K562 (cell line): Measurements from ENCODE around the gene CKS2. TPM values are rescaled to one million over a fixed set of nuclear protein-coding genes. Genes with fewer than 3 reads are reported as not detected.
A peak's percentile ranks its signal among the peaks of the same experiment; 100 is the strongest.

Experiments
- ATAC-seq: fragments of 200-7000 bp; cut with Tn5 transposase; 3 replicates; pipeline ENCODE4 v1.9.1; 2020; ENCODE audit warnings: moderate library complexity
- Bru-seq: library from RNA; stranded (reverse); fragments of 400-500 nt; gene quantifications from one replicate; lab custom pipeline; 2021; lab: Mats Ljungman, UMichigan
- BruChase-seq, 2 experiments: library from RNA; stranded (reverse); fragments of 400-500 nt; gene quantifications; one replicate each; lab custom pipeline; 2021; lab: Mats Ljungman, UMichigan
- BruUV-seq: library from RNA; stranded (reverse); fragments of 400-500 nt; replicated peaks from 2 replicates; lab custom pipeline; 2021; lab: Mats Ljungman, UMichigan
- CTCF ChIA-PET: fragments of 300-600 bp; formaldehyde crosslinking; extraction: SDS; loops from one replicate; lab custom pipeline; 2021; ENCODE audit warnings: low intra/inter-chr PET ratio; lab: Yijun Ruan, JAX
- POLR2A ChIA-PET: fragments of 300-600, 350-650 bp; sonication (Branson Sonifier 250); formaldehyde crosslinking; extraction: SDS; loops from one replicate; lab custom pipeline; 2021; ENCODE audit warnings: antibody characterized with exemption, inconsistent platforms; lab: Yijun Ruan, JAX
- DNase-seq, 4 experiments: peaks; one replicate each; pipeline versions ENCODE4 v3.0.0 to v3.0.0-alpha.2; 2011 to 2018; ENCODE audit warnings: low spot score in 3 of 4, mixed read lengths in 3 of 4; ENCODE audit errors: extremely low read depth in 1 of 4
- FAIRE-seq: peaks from 2 replicates; lab custom pipeline; 2011; peaks lifted over from hg19 to GRCh38; lab: Jason Lieb, UNC
- H2AFZ ChIP-seq: 2 replicates; pipeline ENCODE4 v1.6.0; 2011; ENCODE audit warnings: low read depth, low read length, control low read depth, inconsistent platforms
- H3K27ac ChIP-seq: fragments of 200-600 bp; 3 replicates; pipeline ENCODE4 v1.8.0; 2011; ENCODE audit warnings: low read depth, mild to moderate bottlenecking, control low read depth, inconsistent platforms, low read length, moderate library complexity, mixed read lengths; ENCODE audit errors: extremely low read depth
- H3K27me3 ChIP-seq, 2 experiments: fragments of 300-600 bp in 1 of 2; 2 replicates in 1 of 2; 3 replicates in 1 of 2; pipeline versions ENCODE4 v1.6.0 to v1.8.0; 2011; ENCODE audit warnings: inconsistent platforms in 2 of 2, low read length in 2 of 2, mild to moderate bottlenecking in 1 of 2, mixed read lengths in 1 of 2, moderate library complexity in 1 of 2; ENCODE audit not compliant: control insufficient read depth in 2 of 2, insufficient read depth in 2 of 2
- H3K36me3 ChIP-seq: fragments of 300-600 bp; 3 replicates; pipeline ENCODE4 v1.8.0; 2011; ENCODE audit warnings: mild to moderate bottlenecking, low read length, inconsistent platforms; ENCODE audit not compliant: control insufficient read depth, insufficient read depth
- H3K4me1 ChIP-seq, 2 experiments: fragments of 200-600 bp in 1 of 2; replicated peaks in 1 of 2; 2 replicates in 1 of 2; 3 replicates in 1 of 2; pipeline versions ENCODE4 v1.5.1 to v1.8.0; 2011; ENCODE audit warnings: inconsistent platforms in 2 of 2, low read length in 2 of 2, mild to moderate bottlenecking in 1 of 2, mixed read lengths in 1 of 2, moderate library complexity in 1 of 2; ENCODE audit not compliant: control insufficient read depth in 2 of 2, insufficient read depth in 2 of 2
- H3K4me2 ChIP-seq: 2 replicates; pipeline ENCODE4 v1.6.1; 2011; ENCODE audit warnings: low read length, control low read depth, inconsistent platforms, mixed read lengths; ENCODE audit not compliant: insufficient read depth
- H3K4me3 ChIP-seq: fragments of 200-600 bp; sonication (generic), shearing (Covaris generic); 2 replicates; pipeline ENCODE4 v1.5.1; 2016; ENCODE audit warnings: control low read depth, inconsistent platforms
- H3K79me2 ChIP-seq: fragments of 200-600 bp; 3 replicates; pipeline ENCODE4 v1.8.0; 2011; ENCODE audit warnings: low read length, inconsistent platforms; ENCODE audit not compliant: control insufficient read depth, insufficient read depth
- H3K9ac ChIP-seq, 2 experiments: 2 replicates each; pipeline versions ENCODE4 v1.6.0 to v1.6.1; 2011; ENCODE audit warnings: low read depth in 2 of 2, low read length in 2 of 2, control low read depth in 1 of 2, inconsistent platforms in 1 of 2, mild to moderate bottlenecking in 1 of 2, mixed read lengths in 1 of 2; ENCODE audit not compliant: insufficient read depth in 1 of 2
- H3K9me1 ChIP-seq: one replicate; pipeline ENCODE4 v1.6.0; 2011; ENCODE audit warnings: inconsistent platforms, mild to moderate bottlenecking, low read length, moderate library complexity; ENCODE audit not compliant: control insufficient read depth, insufficient read depth
- H3K9me3 ChIP-seq: replicated peaks from 2 replicates; pipeline ENCODE4 v1.5.1; 2011; ENCODE audit warnings: low read depth, low read length, inconsistent platforms; ENCODE audit not compliant: control insufficient read depth, insufficient read depth
- H4K20me1 ChIP-seq: replicated peaks from 2 replicates; pipeline ENCODE4 v1.6.1; 2011; ENCODE audit warnings: low read length, inconsistent platforms, mixed read lengths; ENCODE audit not compliant: control insufficient read depth, insufficient read depth
- CXXC5 ChIP-seq: fragments of 250-450 bp; sonication (Bioruptor Pico); IDR thresholded peaks from 2 replicates; pipeline ENCODE4 v1.8.0; 2022; ENCODE audit warnings: inconsistent platforms, mild to moderate bottlenecking, moderate library complexity
- HSF4 ChIP-seq: fragments of 250-450 bp; sonication (Bioruptor Pico); IDR thresholded peaks from 2 replicates; pipeline ENCODE4 v2.1.2; 2022; ENCODE audit warnings: mild to moderate bottlenecking, moderate library complexity, borderline replicate concordance
- PTRF ChIP-seq: fragments of 450-650 bp; IDR thresholded peaks from 2 replicates; pipeline ENCODE4 v1.6.1; 2016; ENCODE audit warnings: mild to moderate bottlenecking, missing genetic modification characterization, missing compliant biosample characterization
- ZBTB2 ChIP-seq: fragments of 450-650 bp; IDR thresholded peaks from 2 replicates; pipeline ENCODE4 v1.6.1; 2016; ENCODE audit warnings: antibody characterized with exemption
- ZNF121 ChIP-seq: sonication (generic); formaldehyde crosslinking; conservative IDR thresholded peaks from 2 replicates; pipeline ENCODE4 v1.8.0; 2022; ENCODE audit warnings: missing genetic modification reagents
- ZNF592 ChIP-seq: fragments of 450-650 bp; IDR thresholded peaks from 2 replicates; pipeline ENCODE4 v1.6.1; 2017; ENCODE audit warnings: antibody characterized with exemption, mild to moderate bottlenecking
- WGBS: fragments of 100-300 bp; shearing (Covaris generic); methylation state at CpG from one replicate; pipeline ENCODE4 v1.1.6; 2016; ENCODE audit warnings: low coverage, mixed read lengths; ENCODE audit not compliant: insufficient coverage; ENCODE audit errors: missing lambda C conversion rate; 5-methylcytosine and 5-hydroxymethylcytosine counted together
- in situ Hi-C: fragments of 300-500 bp; cut with MboI; formaldehyde crosslinking; loops from 4 replicates; pipeline ENCODE4 v1.15.0; 2018; ENCODE audit warnings: inconsistent platforms, mixed read lengths
- intact Hi-C: fragments of 100-400 bp; cut with micrococcal nuclease; formaldehyde crosslinking; loops from 2 replicates; pipeline ENCODE4 v1.14.2; 2022
- long read RNA-seq, 3 experiments: library from polyadenylated mRNA in 2 of 3; library from RNA in 1 of 3; unstranded in 2 of 3; stranded (forward) in 1 of 3; transcript quantifications; one replicate each; pipeline ENCODE4 v2.0.0, GENCODE V29; 2019 to 2022
- polyA minus RNA-seq, 3 experiments: library from RNA; depleted of rRNA, polyadenylated mRNA; stranded (reverse); fragments of >200 nt; gene quantifications; 2 replicates each; pipeline ENCODE4 v1.2.3, GENCODE V29; 2011
- polyA plus RNA-seq, 8 experiments: library from polyadenylated mRNA; depleted of rRNA in 4 of 8; stranded (reverse) in 5 of 8; unstranded in 3 of 8; fragments of >200 nt; fragmentation: Nextera tagmentation in 2 of 8; fragmentation: Illumina TruSeq in 1 of 8; extraction: Ambion mirVana in 2 of 8; extraction: Trizol in 1 of 8; gene quantifications; 2 replicates each; pipeline versions ENCODE4 v1.2.1 to v1.2.3, GENCODE V29; 2011 to 2014; ENCODE audit warnings: inconsistent platforms in 1 of 8, missing spikeins in 1 of 8
- total RNA-seq, 7 experiments: library from RNA; depleted of rRNA in 6 of 7; stranded (reverse); fragments of >200 nt in 6 of 7; fragmentation: Illumina TruSeq in 2 of 7; extraction: Trizol in 2 of 7; gene quantifications; 2 replicates each; pipeline versions ENCODE4 v1.2.1 to v1.2.3, GENCODE V29; 2011 to 2021; ENCODE audit warnings: low replicate concordance in 1 of 7
- TF ChIP-seq, protein P1 (sequence below): IDR thresholded peaks from 2 replicates; pipeline ENCODE4 v1.6.1; 2014; ENCODE audit warnings: antibody characterized with exemption

CKS2 gene
- 19.4 and 24.0 TPM in 2 replicates for total RNA-seq (2011; cell fraction: chromatin; rRNA removed; ENCODE audit: low replicate concordance)
- total RNA-seq (2011; cell fraction: nucleolus; rRNA removed) = 23.8 TPM in 2 replicates
- 42.3 and 44.0 TPM in 2 replicates for total RNA-seq (2011; cell fraction: nucleoplasm; rRNA removed)
- total RNA-seq (2014; rRNA removed) (92.9 and 123 TPM in 2 replicates), total RNA-seq (2014; rRNA removed; fragmentation: Illumina TruSeq; extraction: Trizol) (300 and 321 TPM in 2 replicates), total RNA-seq (2015; rRNA removed; fragmentation: Illumina TruSeq; extraction: Trizol) (339 and 348 TPM in 2 replicates), total RNA-seq (2021) (146 and 167 TPM in 2 replicates), polyA plus RNA-seq (2011; rRNA removed) (429 and 448 TPM in 2 replicates), polyA plus RNA-seq (2014; fragmentation: Illumina TruSeq; extraction: Trizol) (248 and 256 TPM in 2 replicates), polyA plus RNA-seq (2014; fragmentation: Nextera tagmentation; extraction: Ambion mirVana) (100 to 1,000 TPM; 853 to 941 TPM), polyA plus RNA-seq (2014; rRNA removed) (241 and 319 TPM in 2 replicates), polyA minus RNA-seq (2011; rRNA and poly(A)+ RNA removed) (181 and 187 TPM in 2 replicates), Bru-seq, nascent RNA (percentile 98 among the genes with signal in this experiment), BruChase-seq, experiment 1, labeled RNA remaining after a 2-hour chase (percentile 98 among the genes with signal in this experiment), BruChase-seq, experiment 2, labeled RNA remaining after a 6-hour chase (percentile 98 among the genes with signal in this experiment)
- polyA plus RNA-seq (2011; cell fraction: cytosol; rRNA removed) = 508 and 550 TPM in 2 replicates
- polyA plus RNA-seq (2011; cell fraction: nucleus; rRNA removed) = 67.9 and 138 TPM in 2 replicates
- 138 and 394 TPM in 2 replicates for polyA plus RNA-seq (2012)
- polyA minus RNA-seq (2011; cell fraction: cytosol; rRNA and poly(A)+ RNA removed) = 77.6 and 77.9 TPM in 2 replicates
- polyA minus RNA-seq (2011; cell fraction: nucleus; rRNA and poly(A)+ RNA removed) = 18.2 and 31.9 TPM in 2 replicates
- long read RNA-seq, experiment 1, transcript CKS2-201 (3 exons, 613 nt) = major isoform, 111 of 185 reads
- long read RNA-seq, experiment 1, partial matches to known transcripts = 71 of 185 reads
- long read RNA-seq, experiment 1, other reads (novel, unspliced or antisense) = 3 of 185 reads
- long read RNA-seq, experiment 2, transcript CKS2-201 (3 exons, 613 nt) = major isoform, 97 of 108 reads
- long read RNA-seq, experiment 2, partial matches to known transcripts = 8 of 108 reads
- long read RNA-seq, experiment 2, other reads (novel, unspliced or antisense) = 3 of 108 reads
- long read RNA-seq, experiment 3, transcript CKS2-201 (3 exons, 613 nt) = major isoform, 139 of 141 reads
- long read RNA-seq, experiment 3, partial matches to known transcripts = 1 of 141 reads
- long read RNA-seq, experiment 3, other reads (novel, unspliced or antisense) = 1 of 141 reads

DNA sequence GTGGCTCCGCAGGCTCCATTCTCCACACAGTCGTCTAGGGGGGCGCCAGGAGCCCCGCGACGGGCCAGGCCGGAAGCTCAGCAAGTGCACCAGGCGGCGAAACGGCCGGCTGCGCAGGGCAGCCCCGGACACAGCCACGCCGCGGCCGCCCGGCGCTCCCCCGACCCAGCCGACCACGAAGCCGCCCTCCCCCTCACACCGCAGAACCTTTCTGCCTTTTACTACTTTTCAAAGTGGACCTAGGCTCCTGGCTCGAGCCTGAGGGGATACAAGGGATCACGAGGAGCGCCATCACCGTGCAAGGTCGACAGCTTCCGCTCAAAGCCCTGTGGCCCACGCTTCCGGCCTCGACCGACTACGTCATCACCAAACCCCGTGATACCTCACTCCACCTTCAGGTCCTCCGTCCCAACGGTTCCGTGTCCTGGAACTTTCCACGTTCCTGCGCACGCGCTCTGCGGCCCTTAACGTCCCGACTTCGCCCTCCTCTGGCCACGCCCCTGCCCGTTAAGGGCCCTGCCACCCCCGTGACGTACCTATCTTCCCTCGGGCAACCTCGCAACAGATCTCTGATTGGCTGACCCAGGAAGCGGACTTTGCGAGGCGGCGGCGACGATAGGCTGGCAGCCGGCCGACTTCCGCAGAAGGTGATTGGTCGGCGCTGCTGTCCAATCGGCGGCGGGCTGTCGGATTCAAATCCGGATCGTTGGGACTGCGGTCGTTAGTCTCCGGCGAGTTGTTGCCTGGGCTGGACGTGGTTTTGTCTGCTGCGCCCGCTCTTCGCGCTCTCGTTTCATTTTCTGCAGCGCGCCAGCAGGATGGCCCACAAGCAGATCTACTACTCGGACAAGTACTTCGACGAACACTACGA, at the start of gene CKS2:
CKS2 (plus strand) TSS at position 721 of the 871 bp plus-strand sequence; CDS start at position 819, 98 bp downstream.
- in situ Hi-C loops = no loop called here
- Histone ChIP-seq H3K4me2 (peak within 1 kb of the TSS; percentile 81), H3K4me1 (peaks cover 8 to 10% of the 10 kb centered on the region in 2 experiments; a peak in 3 of 5 replicates), H3K27ac (peak within 1 kb of the TSS; percentile 99), H3K9me1 (peaks cover 4% of the 10 kb centered on the region), H2AFZ (no peak within 1 kb of the TSS), H3K4me3 (peak within 1 kb of the TSS; percentile 84), H4K20me1 (peaks cover 28% of the 10 kb centered on the region), H3K9me3 (no peaks in the 10 kb centered on the region), H3K79me2 (peaks cover 59% of the 10 kb centered on the region), H3K36me3 (peaks cover 35% of the 10 kb centered on the region), H3K27me3 (no peaks in the 10 kb centered on the region), H3K9ac (peak within 1 kb of the TSS; percentile 98 to 100)
- DNase-seq = peak; percentile 93 to 98 (median 96)
- peak; percentile 99 for FAIRE-seq
- ChIA-PET CTCF (no interaction called here), POLR2A (interaction anchor here (0.6 to 1.3 kb wide), 8 partner anchors 8 to 343 kb away, joined by 3 to 6 read pairs (median 3); partner anchors contain the start of gene SECISBP2)
- intact Hi-C loops = no loop called here
- under 1% methylated on average over 59 of the region's 86 CpGs for WGBS
- ATAC-seq = peak; percentile 87
- no TSS peak for BruUV-seq
- TF ChIP-seq HSF4 (CRISPR knock-in tag) (no peak), CXXC5 (CRISPR knock-in tag) (peak; percentile 80), ZNF592 (no peak; the same call in 1 of the 2 replicates), PTRF (no peak), ZNF121 (CRISPR knock-in tag) (no peak), ZBTB2 (peak; percentile 93)
- TF ChIP-seq, protein P1, sequence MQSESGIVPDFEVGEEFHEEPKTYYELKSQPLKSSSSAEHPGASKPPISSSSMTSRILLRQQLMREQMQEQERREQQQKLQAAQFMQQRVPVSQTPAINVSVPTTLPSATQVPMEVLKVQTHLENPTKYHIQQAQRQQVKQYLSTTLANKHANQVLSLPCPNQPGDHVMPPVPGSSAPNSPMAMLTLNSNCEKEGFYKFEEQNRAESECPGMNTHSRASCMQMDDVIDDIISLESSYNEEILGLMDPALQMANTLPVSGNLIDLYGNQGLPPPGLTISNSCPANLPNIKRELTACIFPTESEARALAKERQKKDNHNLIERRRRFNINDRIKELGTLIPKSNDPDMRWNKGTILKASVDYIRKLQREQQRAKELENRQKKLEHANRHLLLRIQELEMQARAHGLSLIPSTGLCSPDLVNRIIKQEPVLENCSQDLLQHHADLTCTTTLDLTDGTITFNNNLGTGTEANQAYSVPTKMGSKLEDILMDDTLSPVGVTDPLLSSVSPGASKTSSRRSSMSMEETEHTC = peak; percentile 86
